ENCODE data around the gene PTPRM.

PTPRM gene

DNA sequence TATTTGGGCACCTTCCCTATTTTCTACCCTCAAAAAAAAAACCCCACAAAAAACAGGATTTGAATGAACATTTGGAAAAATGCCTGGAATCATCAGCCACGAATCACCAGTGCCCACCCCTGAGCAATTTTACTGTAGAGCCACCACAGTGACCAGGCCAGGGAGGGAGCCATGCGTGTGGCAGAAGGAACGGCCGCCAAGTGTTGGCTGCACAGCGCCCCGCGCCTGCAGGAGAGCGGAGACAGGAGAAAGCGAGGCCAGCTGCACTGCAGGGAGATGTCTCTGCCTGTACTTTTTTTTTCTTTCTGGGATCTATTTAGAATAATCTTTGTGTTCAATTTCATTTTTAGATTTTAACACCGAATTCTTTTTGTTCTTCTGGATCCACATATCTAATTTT lies 772.8 kb downstream of the PTPRM start:
- no peak for DNase-seq

GRCh38 chr18:8341481-8342230 lies 774.5 kb downstream of the PTPRM start:
- peak; percentile 47 for DNase-seq

GRCh38 chr18:8348051-8348720 lies 781.1 kb downstream of the PTPRM start:
- DNase-seq = no peak

- DNase-seq = no peak
Measured at GRCh38 chr18:8349608-8350323, 782.6 kb downstream of the PTPRM start.

DNA sequence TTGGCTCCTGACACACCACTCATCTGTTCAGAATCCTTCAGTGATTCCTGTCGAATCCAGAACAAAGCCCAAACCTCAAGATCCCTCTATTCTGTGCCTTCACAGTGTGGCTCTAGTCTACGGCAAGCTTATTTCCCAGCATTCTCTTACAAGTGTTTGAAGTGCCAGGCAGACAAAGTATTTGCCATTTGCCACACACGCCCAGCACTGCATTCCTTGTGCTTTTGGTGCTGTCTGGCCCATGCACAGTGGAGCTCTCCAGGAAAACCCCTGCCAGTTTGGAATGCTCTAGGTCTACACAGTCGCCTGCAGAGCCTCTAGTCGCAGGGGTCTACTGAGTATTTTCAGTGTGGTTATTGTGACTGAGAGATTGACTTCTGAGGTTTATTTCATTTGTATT lies 783.5 kb downstream of the PTPRM start:
- no peak for DNase-seq

DNA sequence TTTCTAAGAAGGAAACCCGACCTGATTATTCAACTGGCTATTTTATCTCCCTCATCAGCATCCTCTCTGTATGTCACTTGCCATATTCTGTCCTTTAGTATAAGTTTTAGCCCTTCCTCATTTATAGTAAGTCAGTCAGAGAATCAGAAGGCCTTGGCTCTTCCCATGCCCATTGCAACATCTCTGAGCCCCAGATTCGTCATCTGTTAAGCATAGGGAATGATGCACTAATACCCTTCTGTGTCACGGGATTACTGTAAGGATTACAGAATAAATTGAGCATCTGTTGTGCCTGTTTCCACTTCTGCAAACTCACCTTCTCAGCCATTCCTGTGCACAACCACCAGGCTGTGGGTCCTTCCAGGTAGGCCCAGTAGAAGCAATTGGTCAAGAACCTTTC lies 784.0 kb downstream of the PTPRM start:
- DNase-seq = no peak

- no peak for DNase-seq
Measured at GRCh38 chr18:8354304-8354703, 787.2 kb downstream of the PTPRM start.

DNA sequence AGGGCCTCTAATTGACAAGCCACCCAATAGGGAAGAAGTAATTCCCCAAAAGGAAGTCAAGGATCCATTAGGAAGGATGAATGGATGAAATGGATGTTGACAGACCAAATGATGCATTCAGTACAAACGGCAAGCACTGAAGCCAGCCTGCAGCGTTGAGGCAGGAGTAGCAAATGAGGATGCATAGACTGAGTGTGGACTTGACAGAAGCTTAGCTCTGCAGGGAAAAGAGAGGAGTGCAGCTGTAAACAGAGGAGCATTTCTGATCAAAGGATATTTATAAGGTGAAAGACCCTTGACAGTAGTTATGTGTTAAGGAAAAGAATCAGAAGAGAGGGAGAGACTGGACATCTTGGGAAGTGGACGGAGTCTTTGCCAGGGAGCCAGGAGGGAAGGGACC lies 788.9 kb downstream of the PTPRM start:
- no peak for DNase-seq

GRCh38 chr18:8357320-8357719 lies 790.2 kb downstream of the PTPRM start:
- no peak for DNase-seq

- DNase-seq = no peak
Measured at GRCh38 chr18:8358033-8358765, 791.1 kb downstream of the PTPRM start.

GRCh38 chr18:8359076-8359475 lies 792.0 kb downstream of the PTPRM start:
- no peak for DNase-seq

DNA sequence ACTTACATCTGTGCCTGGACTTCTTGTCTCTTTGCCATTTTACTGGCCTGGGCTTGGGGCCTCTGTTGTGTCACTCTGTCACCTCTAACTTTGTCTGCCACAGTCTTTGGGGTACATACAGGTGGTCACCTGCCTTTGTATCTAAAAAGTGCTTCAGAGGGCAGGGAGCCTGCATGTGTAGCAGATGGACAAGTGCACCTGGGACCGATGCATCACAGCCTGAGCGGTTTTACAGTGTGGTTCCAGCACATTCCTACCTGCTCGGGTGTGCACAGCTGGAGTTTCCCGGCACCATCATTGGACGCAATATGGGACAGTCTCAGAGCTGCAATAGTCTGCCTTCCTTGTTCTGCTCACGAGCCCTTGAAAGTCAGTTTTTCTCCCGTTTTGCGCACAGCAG lies 792.4 kb downstream of the PTPRM start:
- no peak for DNase-seq

GRCh38 chr18:8361941-8362471 lies 794.9 kb downstream of the PTPRM start:
- no peak for DNase-seq

GRCh38 chr18:8362863-8363262 lies 795.7 kb downstream of the PTPRM start:
- no peak for DNase-seq

- no peak for DNase-seq
Measured at GRCh38 chr18:8364385-8364784, 797.3 kb downstream of the PTPRM start.

DNA sequence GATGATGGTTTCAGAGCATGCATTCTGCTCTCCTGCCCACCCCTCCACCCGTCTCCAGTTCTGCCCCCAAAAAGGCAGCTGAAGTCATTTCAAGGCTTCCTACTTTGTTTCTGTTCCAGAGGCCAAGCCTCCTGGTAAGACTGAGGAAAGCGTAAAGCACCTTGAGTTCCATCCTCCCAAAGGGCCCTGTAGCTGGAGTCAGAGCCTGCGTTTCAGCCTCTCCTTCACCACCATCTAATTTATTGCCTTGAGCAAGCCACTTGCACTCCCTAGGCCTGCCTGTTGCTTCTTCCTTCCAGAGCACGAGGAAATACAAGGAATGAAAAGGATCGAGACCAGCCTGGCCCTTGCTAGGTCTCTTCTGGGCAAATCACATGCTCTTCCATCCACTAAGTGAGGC lies 797.9 kb downstream of the PTPRM start:
- no peak for DNase-seq

GRCh38 chr18:8365528-8365927 lies 798.4 kb downstream of the PTPRM start:
- DNase-seq = no peak

DNA sequence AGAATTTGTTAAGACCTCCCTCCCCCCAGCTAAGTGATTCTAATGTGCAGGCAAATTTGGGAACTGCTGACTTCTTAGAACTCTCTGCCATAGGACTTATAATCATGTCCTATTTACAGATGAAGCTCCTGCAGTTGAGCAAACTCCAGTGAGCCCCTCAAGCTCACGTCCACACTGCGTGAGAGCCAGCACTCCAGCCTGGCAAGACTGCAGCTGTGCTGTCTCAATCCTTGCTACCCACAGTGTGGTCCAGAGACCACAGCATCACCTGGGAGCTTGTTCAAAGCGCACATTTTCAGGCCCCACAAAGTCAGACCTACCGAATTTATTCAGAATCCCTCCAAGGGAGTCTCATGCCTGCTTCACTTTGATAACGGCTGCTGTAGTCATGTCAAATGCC lies 799.0 kb downstream of the PTPRM start:
- no peak for DNase-seq

DNA sequence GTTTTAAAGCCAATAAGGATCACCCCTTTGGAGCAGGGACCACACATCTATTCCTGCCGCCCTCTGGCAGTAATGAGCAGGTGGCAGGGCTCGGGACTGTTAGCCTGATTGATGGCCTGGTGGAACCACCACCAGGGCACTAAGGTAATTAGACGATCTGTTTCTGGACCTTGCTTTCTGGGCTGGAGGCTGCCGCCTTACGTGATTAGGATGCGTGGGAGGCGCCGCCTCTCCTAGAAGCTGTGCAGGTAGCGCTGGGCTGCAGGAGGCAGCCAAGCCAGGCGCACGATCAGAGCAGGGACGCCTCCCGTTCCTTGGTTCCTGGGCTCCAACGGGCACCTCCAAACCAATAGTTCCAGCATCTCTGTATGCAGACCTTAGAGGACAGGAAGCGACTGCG lies 799.5 kb downstream of the PTPRM start:
- peak; percentile 40 for DNase-seq

- peak; percentile 68 for DNase-seq
Measured at GRCh38 chr18:8367217-8367988, 800.3 kb downstream of the PTPRM start.

DNA sequence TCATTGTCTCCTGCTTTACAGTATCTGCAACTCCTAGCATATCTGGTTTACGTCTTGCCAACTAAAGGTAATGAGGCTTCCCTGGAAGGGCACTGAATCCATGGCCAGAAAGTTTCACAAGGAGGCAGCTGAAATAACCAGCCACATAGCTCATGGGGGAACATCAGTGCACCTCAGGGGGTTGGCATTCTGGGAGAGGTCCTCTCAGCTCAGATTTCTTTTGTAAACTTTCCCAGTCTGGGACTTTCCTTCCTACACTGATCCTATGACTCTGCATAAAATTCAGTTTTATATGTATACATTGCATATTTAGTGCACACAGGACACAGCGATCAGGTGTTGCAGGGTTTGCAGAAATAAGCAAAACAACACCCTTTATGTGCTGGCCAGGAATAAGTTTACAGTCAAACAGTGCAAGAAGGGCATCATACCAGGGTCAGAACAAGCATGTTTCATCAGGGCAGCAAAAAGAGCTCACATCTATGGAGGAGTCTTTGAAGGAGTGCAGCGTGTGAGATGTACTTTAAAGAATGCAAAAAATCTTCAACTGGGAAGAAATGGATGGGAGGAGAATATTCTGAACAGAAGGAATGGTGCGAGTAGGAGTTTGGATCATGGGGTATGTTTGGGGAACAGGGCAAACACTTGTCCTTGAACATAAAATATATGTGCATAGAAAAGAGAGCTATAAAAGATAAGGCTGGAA lies 801.5 kb downstream of the PTPRM start:
- DNase-seq = no peak

Measured in right kidney (tissue), 1 donor.